Liver (tissue), 9 donors: ENCODE results near the gene C14orf132. TPM values are rescaled to one million over a fixed set of nuclear protein-coding genes. Genes with fewer than 3 reads are reported as not detected.

Experiments
- DNase-seq: peaks from one replicate; pipeline ENCODE4 v3.0.0-alpha.2; 2017; ENCODE audit warnings: low spot score
- H3K27ac ChIP-seq, 2 donors: one replicate each; pipeline ENCODE4 v1.7.0; 2013; ENCODE audit warnings: inconsistent platforms in 2 of 2, low read length in 2 of 2, control low read depth in 1 of 2, low read depth in 1 of 2, mild to moderate bottlenecking in 1 of 2
- H3K27me3 ChIP-seq, 4 donors: one replicate each; pipeline versions ENCODE4 v1.6.1 to v1.7.0; 2013; ENCODE audit warnings: low read length in 3 of 4, inconsistent platforms in 1 of 4, mild to moderate bottlenecking in 1 of 4, moderate library complexity in 1 of 4; ENCODE audit not compliant: control insufficient read depth in 4 of 4, insufficient read depth in 4 of 4
- H3K36me3 ChIP-seq, 4 donors: one replicate each; pipeline versions ENCODE4 v1.6.1 to v1.7.0; 2013; ENCODE audit warnings: low read length in 3 of 4, mild to moderate bottlenecking in 3 of 4, low read depth in 1 of 4, moderate library complexity in 1 of 4; ENCODE audit not compliant: control insufficient read depth in 4 of 4, insufficient read depth in 3 of 4
- H3K4me1 ChIP-seq, 4 donors: one replicate each; pipeline versions ENCODE4 v1.6.1 to v1.7.0; 2013; ENCODE audit warnings: low read length in 3 of 4, mild to moderate bottlenecking in 3 of 4, moderate library complexity in 1 of 4; ENCODE audit not compliant: control insufficient read depth in 4 of 4, insufficient read depth in 4 of 4
- H3K4me3 ChIP-seq, 3 donors: one replicate each; pipeline versions ENCODE4 v1.6.1 to v1.7.0; 2013; ENCODE audit warnings: low read length in 3 of 3, control low read depth in 1 of 3, low read depth in 1 of 3, mild to moderate bottlenecking in 1 of 3
- H3K9ac ChIP-seq, 2 donors: one replicate each; pipeline ENCODE4 v1.7.0; 2013; ENCODE audit warnings: low read length in 2 of 2, mild to moderate bottlenecking in 2 of 2, moderate library complexity in 2 of 2, control low read depth in 1 of 2, low read depth in 1 of 2
- H3K9me3 ChIP-seq, 4 donors: one replicate each; pipeline versions ENCODE4 v1.6.1 to v1.7.0; 2013; ENCODE audit warnings: low read length in 3 of 4; ENCODE audit not compliant: control insufficient read depth in 4 of 4
- EGR1 ChIP-seq, 2 donors: IDR thresholded peaks; 2 replicates each; pipeline ENCODE4 v1.6.1; 2016 to 2018; ENCODE audit warnings: antibody characterized with exemption in 2 of 2, low read depth in 2 of 2
- FOXA1 ChIP-seq: IDR thresholded peaks from 2 replicates; pipeline ENCODE4 v1.6.1; 2016; ENCODE audit warnings: antibody characterized with exemption
- FOXA2 ChIP-seq: IDR thresholded peaks from 2 replicates; pipeline ENCODE4 v1.6.1; 2016; ENCODE audit warnings: antibody characterized with exemption
- GABPA ChIP-seq, 2 donors: IDR thresholded peaks in 1 of 2; conservative IDR thresholded peaks in 1 of 2; 2 replicates each; pipeline ENCODE4 v1.6.1; 2016; ENCODE audit warnings: antibody characterized with exemption in 2 of 2, mild to moderate bottlenecking in 1 of 2, moderate library complexity in 1 of 2
- HNF4A ChIP-seq, 2 donors: conservative IDR thresholded peaks; 2 replicates each; pipeline ENCODE4 v1.6.1; 2016; ENCODE audit warnings: antibody characterized with exemption in 2 of 2, mild to moderate bottlenecking in 2 of 2
- HNF4G ChIP-seq: IDR thresholded peaks from 2 replicates; pipeline ENCODE4 v1.6.1; 2016; ENCODE audit warnings: antibody characterized with exemption
- JUND ChIP-seq, 2 donors: IDR thresholded peaks; 2 replicates each; pipeline ENCODE4 v1.6.1; 2016; ENCODE audit warnings: antibody characterized with exemption in 2 of 2
- NR2F2 ChIP-seq: IDR thresholded peaks from 2 replicates; pipeline ENCODE4 v1.6.1; 2016; ENCODE audit warnings: antibody characterized with exemption
- RAD21 ChIP-seq, 2 donors: IDR thresholded peaks; 2 replicates each; pipeline ENCODE4 v1.6.1; 2016; ENCODE audit warnings: antibody characterized with exemption in 2 of 2, mild to moderate bottlenecking in 2 of 2
- RXRA ChIP-seq, 2 donors: IDR thresholded peaks; 2 replicates each; pipeline ENCODE4 v1.6.1; 2017 to 2018; ENCODE audit warnings: antibody characterized with exemption in 2 of 2, mild to moderate bottlenecking in 1 of 2
- SP1 ChIP-seq: IDR thresholded peaks from 2 replicates; pipeline ENCODE4 v1.6.1; 2018; ENCODE audit warnings: antibody characterized with exemption, mild to moderate bottlenecking
- TAF1 ChIP-seq: conservative IDR thresholded peaks from 2 replicates; pipeline ENCODE4 v1.6.1; 2016; ENCODE audit warnings: antibody characterized with exemption, mild to moderate bottlenecking
- YY1 ChIP-seq: IDR thresholded peaks from 2 replicates; pipeline ENCODE4 v1.6.1; 2016; ENCODE audit warnings: antibody characterized with exemption, mild to moderate bottlenecking
- WGBS: extraction: QIAGEN DNeasy Blood & Tissue Kit; methylation state at CpG from one replicate; pipeline ENCODE4 v1.1.7; 2013; 5-methylcytosine and 5-hydroxymethylcytosine counted together
- polyA plus RNA-seq, 2 donors: library from polyadenylated mRNA; stranded (reverse) in 1 of 2; unstranded in 1 of 2; fragments of 200-250 nt in 1 of 2; fragments of >200 nt in 1 of 2; fragmentation: Nextera tagmentation in 1 of 2; extraction: Ambion mirVana in 1 of 2; gene quantifications; one replicate each; pipeline versions ENCODE4 v1.2.1 to v1.2.3, GENCODE V29; 2013 to 2015
- total RNA-seq, 2 donors: library from RNA; depleted of rRNA; stranded (reverse); fragments of >200 nt; gene quantifications; one replicate each; pipeline ENCODE4 v1.2.3, GENCODE V29; 2014
- TF ChIP-seq, protein P1 (sequence below): fragments of 150-350 bp; IDR thresholded peaks from 2 replicates; pipeline ENCODE4 v1.5.1; 2017; ENCODE audit warnings: improper control_type of control experiment, low read depth, low read length; ENCODE audit not compliant: missing input control
- TF ChIP-seq, protein P2 (sequence below): IDR thresholded peaks from 2 replicates; pipeline ENCODE4 v1.6.1; 2016; ENCODE audit warnings: antibody characterized with exemption
- TF ChIP-seq, protein P3 (sequence below): IDR thresholded peaks from 2 replicates; pipeline ENCODE4 v1.6.1; 2016; ENCODE audit warnings: antibody characterized with exemption
- TF ChIP-seq, protein P4 (sequence below): IDR thresholded peaks from 2 replicates; pipeline ENCODE4 v1.6.1; 2016; ENCODE audit warnings: antibody characterized with exemption, mild to moderate bottlenecking
- TF ChIP-seq, protein P5 (sequence below): IDR thresholded peaks from 2 replicates; pipeline ENCODE4 v1.6.1; 2016; ENCODE audit warnings: antibody characterized with exemption
- donor health status: healthy.
- donor health status: healthy.
- donor health status: healthy.
- donor health status: healthy.
- donor health status: healthy.

Gene C14orf132
- total and polyA plus RNA-seq, 4 donors = 1.8 to 3.0 (median 2.1) TPM

DNA sequence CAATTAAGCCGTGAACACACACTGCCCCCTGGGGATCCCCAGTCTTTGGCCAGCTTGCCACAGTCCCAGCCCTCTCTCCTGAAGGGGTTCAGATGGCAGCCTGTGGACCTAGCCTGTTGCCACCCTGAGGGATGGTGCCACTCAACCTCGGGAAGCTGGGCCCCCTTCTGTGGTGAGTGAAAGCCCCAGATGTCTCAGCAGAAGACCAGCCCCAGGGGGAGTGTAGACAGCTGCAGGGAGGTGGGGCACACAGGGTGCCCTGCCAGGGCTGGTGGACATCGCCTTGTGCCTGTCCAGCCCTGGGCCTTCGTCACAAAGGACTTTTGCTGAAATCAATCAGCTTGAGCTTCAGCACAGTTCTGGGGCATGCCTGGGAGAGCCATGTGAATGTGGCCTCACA, 32.4 kb downstream of the C14orf132 start:
- Histone ChIP-seq H3K9ac (no peak overlapping the region), H3K27me3 (no peaks in the 10 kb centered on the region), H3K4me1 (no peaks in the 10 kb centered on the region), H3K9me3 (no peaks in the 10 kb centered on the region), H3K27ac (no peak overlapping the region), H3K36me3 (no peaks in the 10 kb centered on the region), H3K4me3 (no peak overlapping the region)
- DNase-seq = no peak
- TF ChIP-seq, protein P1, sequence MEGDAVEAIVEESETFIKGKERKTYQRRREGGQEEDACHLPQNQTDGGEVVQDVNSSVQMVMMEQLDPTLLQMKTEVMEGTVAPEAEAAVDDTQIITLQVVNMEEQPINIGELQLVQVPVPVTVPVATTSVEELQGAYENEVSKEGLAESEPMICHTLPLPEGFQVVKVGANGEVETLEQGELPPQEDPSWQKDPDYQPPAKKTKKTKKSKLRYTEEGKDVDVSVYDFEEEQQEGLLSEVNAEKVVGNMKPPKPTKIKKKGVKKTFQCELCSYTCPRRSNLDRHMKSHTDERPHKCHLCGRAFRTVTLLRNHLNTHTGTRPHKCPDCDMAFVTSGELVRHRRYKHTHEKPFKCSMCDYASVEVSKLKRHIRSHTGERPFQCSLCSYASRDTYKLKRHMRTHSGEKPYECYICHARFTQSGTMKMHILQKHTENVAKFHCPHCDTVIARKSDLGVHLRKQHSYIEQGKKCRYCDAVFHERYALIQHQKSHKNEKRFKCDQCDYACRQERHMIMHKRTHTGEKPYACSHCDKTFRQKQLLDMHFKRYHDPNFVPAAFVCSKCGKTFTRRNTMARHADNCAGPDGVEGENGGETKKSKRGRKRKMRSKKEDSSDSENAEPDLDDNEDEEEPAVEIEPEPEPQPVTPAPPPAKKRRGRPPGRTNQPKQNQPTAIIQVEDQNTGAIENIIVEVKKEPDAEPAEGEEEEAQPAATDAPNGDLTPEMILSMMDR = no peak
- TF ChIP-seq SP1 = no peak
- TF ChIP-seq, protein P2, sequence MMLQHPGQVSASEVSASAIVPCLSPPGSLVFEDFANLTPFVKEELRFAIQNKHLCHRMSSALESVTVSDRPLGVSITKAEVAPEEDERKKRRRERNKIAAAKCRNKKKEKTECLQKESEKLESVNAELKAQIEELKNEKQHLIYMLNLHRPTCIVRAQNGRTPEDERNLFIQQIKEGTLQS = no peak
- TF ChIP-seq, protein P3, sequence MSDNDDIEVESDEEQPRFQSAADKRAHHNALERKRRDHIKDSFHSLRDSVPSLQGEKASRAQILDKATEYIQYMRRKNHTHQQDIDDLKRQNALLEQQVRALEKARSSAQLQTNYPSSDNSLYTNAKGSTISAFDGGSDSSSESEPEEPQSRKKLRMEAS = no peak
- no peak for TF ChIP-seq YY1
- no peak for TF ChIP-seq TAF1
- no peak for TF ChIP-seq EGR1 (IDR thresholded peaks at IDR 0.05; ENCODE audit: low read depth in 2 of 2)
- TF ChIP-seq RAD21 (IDR thresholded peaks at IDR 0.05) = no peak
- TF ChIP-seq HNF4G = no peak
- TF ChIP-seq FOXA1 = no peak
- no peak for TF ChIP-seq JUND (IDR thresholded peaks at IDR 0.05)
- TF ChIP-seq, protein P4, sequence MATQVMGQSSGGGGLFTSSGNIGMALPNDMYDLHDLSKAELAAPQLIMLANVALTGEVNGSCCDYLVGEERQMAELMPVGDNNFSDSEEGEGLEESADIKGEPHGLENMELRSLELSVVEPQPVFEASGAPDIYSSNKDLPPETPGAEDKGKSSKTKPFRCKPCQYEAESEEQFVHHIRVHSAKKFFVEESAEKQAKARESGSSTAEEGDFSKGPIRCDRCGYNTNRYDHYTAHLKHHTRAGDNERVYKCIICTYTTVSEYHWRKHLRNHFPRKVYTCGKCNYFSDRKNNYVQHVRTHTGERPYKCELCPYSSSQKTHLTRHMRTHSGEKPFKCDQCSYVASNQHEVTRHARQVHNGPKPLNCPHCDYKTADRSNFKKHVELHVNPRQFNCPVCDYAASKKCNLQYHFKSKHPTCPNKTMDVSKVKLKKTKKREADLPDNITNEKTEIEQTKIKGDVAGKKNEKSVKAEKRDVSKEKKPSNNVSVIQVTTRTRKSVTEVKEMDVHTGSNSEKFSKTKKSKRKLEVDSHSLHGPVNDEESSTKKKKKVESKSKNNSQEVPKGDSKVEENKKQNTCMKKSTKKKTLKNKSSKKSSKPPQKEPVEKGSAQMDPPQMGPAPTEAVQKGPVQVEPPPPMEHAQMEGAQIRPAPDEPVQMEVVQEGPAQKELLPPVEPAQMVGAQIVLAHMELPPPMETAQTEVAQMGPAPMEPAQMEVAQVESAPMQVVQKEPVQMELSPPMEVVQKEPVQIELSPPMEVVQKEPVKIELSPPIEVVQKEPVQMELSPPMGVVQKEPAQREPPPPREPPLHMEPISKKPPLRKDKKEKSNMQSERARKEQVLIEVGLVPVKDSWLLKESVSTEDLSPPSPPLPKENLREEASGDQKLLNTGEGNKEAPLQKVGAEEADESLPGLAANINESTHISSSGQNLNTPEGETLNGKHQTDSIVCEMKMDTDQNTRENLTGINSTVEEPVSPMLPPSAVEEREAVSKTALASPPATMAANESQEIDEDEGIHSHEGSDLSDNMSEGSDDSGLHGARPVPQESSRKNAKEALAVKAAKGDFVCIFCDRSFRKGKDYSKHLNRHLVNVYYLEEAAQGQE = no peak
- TF ChIP-seq, protein P5, sequence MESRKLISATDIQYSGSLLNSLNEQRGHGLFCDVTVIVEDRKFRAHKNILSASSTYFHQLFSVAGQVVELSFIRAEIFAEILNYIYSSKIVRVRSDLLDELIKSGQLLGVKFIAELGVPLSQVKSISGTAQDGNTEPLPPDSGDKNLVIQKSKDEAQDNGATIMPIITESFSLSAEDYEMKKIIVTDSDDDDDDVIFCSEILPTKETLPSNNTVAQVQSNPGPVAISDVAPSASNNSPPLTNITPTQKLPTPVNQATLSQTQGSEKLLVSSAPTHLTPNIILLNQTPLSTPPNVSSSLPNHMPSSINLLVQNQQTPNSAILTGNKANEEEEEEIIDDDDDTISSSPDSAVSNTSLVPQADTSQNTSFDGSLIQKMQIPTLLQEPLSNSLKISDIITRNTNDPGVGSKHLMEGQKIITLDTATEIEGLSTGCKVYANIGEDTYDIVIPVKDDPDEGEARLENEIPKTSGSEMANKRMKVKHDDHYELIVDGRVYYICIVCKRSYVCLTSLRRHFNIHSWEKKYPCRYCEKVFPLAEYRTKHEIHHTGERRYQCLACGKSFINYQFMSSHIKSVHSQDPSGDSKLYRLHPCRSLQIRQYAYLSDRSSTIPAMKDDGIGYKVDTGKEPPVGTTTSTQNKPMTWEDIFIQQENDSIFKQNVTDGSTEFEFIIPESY = no peak
- no peak for TF ChIP-seq HNF4A (conservative IDR thresholded peaks at IDR 0.05)
- TF ChIP-seq FOXA2 = no peak
- TF ChIP-seq GABPA (IDR thresholded peaks at IDR 0.05 in 1 of 2, conservative IDR thresholded peaks at IDR 0.05 in 1 of 2) = no peak
- WGBS = 96% methylated on average over 4 of the region's 4 CpGs

DNA sequence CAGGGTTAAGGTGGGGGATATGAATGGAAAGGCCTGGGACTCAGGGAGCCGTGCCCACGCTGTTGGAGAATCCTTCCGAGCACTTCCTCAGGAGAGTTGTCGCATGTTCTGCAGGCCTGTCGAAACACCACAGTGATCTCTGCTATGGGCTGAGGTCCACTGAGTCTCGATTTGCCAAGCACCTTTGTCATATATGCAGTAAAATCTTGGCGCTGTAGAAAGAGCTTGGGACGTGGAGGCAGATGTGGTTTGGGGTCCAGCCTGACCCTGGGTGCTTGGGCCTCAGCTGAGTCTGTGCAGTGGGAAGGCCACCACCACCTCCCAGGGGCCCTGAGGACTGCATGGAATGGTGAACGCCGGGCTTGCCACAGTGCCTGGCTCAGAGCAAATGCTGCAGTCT, 32.9 kb downstream of the C14orf132 start:
- Histone ChIP-seq H3K27ac (no peak overlapping the region), H3K9me3 (no peaks in the 10 kb centered on the region), H3K4me1 (no peaks in the 10 kb centered on the region), H3K4me3 (no peak overlapping the region), H3K36me3 (no peaks in the 10 kb centered on the region), H3K27me3 (no peaks in the 10 kb centered on the region), H3K9ac (no peak overlapping the region)
- 96% methylated on average over 10 of the region's 10 CpGs for WGBS
- DNase-seq = no peak
- TF ChIP-seq, protein P2 = no peak
- TF ChIP-seq EGR1 (IDR thresholded peaks at IDR 0.05; ENCODE audit: low read depth in 2 of 2) (no peak), YY1 (no peak), TAF1 (no peak), GABPA (IDR thresholded peaks at IDR 0.05 in 1 of 2, conservative IDR thresholded peaks at IDR 0.05 in 1 of 2) (no peak), RAD21 (IDR thresholded peaks at IDR 0.05) (no peak), JUND (IDR thresholded peaks at IDR 0.05) (no peak), HNF4G (no peak), RXRA (IDR thresholded peaks at IDR 0.05) (no peak), FOXA1 (no peak), FOXA2 (no peak), SP1 (no peak), HNF4A (conservative IDR thresholded peaks at IDR 0.05) (no peak), NR2F2 (no peak)
- TF ChIP-seq, protein P1 = no peak
- TF ChIP-seq, protein P5 = no peak
- TF ChIP-seq, protein P3 = no peak
